HCT116 (cell line): Measurements from ENCODE around the gene BEX4. TPM values are rescaled to one million over a fixed set of nuclear protein-coding genes. Genes with fewer than 3 reads are reported as not detected.

Source experiments
- ATAC-seq: fragments of 200-7000 bp; cut with Tn5 transposase; 2 replicates; pipeline ENCODE4 v1.9.1; 2020; ENCODE audit warnings: mild to moderate bottlenecking, moderate library complexity
- BruUV-seq: library from RNA; stranded (reverse); fragments of 400-500 nt; replicated peaks from 2 replicates; lab custom pipeline; 2021; lab: Mats Ljungman, UMichigan
- CTCF ChIA-PET: fragments of 300-600 bp; sonication (Branson Sonifier 250); formaldehyde crosslinking; loops from one replicate; lab custom pipeline; 2021; ENCODE audit warnings: antibody characterized with exemption; lab: Charles Lee
- POLR2A ChIA-PET: fragments of 300-600, 350-600 bp; sonication (Branson Sonifier 250); formaldehyde crosslinking; loops from one replicate; lab custom pipeline; 2021; ENCODE audit warnings: antibody characterized with exemption; lab: Charles Lee
- RAD21 ChIA-PET, 2 experiments: fragments of 300-600 bp; sonication (Branson Sonifier 250); formaldehyde crosslinking; loops; one replicate each; lab custom pipeline; 2023; ENCODE audit warnings: low total read pairs in 2 of 2; ENCODE audit not compliant: uncharacterized antibody in 2 of 2, unreplicated experiment in 2 of 2, low non-redundant PET in 1 of 2; lab: Charles Lee
- DNase-seq: peaks from one replicate; pipeline ENCODE4 v3.0.0-alpha.2; 2010; ENCODE audit warnings: low read depth, low spot score
- H2AFZ ChIP-seq: fragments of 200-600 bp; shearing (Covaris generic), sonication (generic); 2 replicates; pipeline ENCODE4 v1.6.1; 2017; ENCODE audit warnings: low read depth, mixed run types, mixed read lengths, antibody characterized with exemption, low read length; ENCODE audit not compliant: poor library complexity, severe bottlenecking
- H3K27ac ChIP-seq: 2 replicates; pipeline ENCODE4 v1.5.1; 2012; ENCODE audit warnings: low read depth, low read length
- H3K27me3 ChIP-seq: fragments of 200-600 bp; sonication (generic); 2 replicates; pipeline ENCODE4 v1.6.1; 2016; ENCODE audit warnings: mixed run types, low read length, mixed read lengths; ENCODE audit not compliant: insufficient read depth
- H3K36me3 ChIP-seq, 2 experiments: fragments of 200-500 bp in 1 of 2; fragments of 200-600 bp in 1 of 2; sonication (Bioruptor generic) in 1 of 2; sonication (generic) in 1 of 2; 2 replicates each; pipeline versions ENCODE4 v1.5.1 to v1.6.1; 2014 to 2016; ENCODE audit warnings: low read length in 2 of 2, inconsistent platforms in 1 of 2, mixed read lengths in 1 of 2, mixed run types in 1 of 2; ENCODE audit not compliant: insufficient read depth in 2 of 2, control insufficient read depth in 1 of 2
- H3K4me1 ChIP-seq, 2 experiments: fragments of 200-600 bp in 1 of 2; sonication (generic) in 1 of 2; 2 replicates each; pipeline versions ENCODE4 v1.5.1 to v1.6.1; 2012 to 2017; ENCODE audit warnings: low read length in 2 of 2, inconsistent platforms in 1 of 2, mild to moderate bottlenecking in 1 of 2, mixed read lengths in 1 of 2, mixed run types in 1 of 2, moderate library complexity in 1 of 2; ENCODE audit not compliant: insufficient read depth in 2 of 2, control insufficient read depth in 1 of 2
- H3K4me2 ChIP-seq: fragments of 200-600 bp; sonication (generic); 2 replicates; pipeline ENCODE4 v1.6.1; 2017; ENCODE audit warnings: mixed run types, low read length, mixed read lengths
- H3K4me3 ChIP-seq, 2 experiments: fragments of 200-600 bp in 1 of 2; sonication (generic) in 1 of 2; replicated peaks in 1 of 2; 2 replicates each; pipeline ENCODE4 v1.5.1; 2011 to 2016; ENCODE audit warnings: low read length in 2 of 2, control low read depth in 1 of 2, low read depth in 1 of 2, mild to moderate bottlenecking in 1 of 2, mixed read lengths in 1 of 2, mixed run types in 1 of 2
- H3K79me2 ChIP-seq: fragments of 200-600 bp; sonication (generic); 2 replicates; pipeline ENCODE4 v1.6.1; 2017; ENCODE audit warnings: mild to moderate bottlenecking, mixed run types, low read length, moderate library complexity, mixed read lengths; ENCODE audit not compliant: insufficient read depth
- H3K9ac ChIP-seq: fragments of 200-600 bp; sonication (generic); 2 replicates; pipeline ENCODE4 v1.6.1; 2016; ENCODE audit warnings: low read length, mixed read lengths
- H3K9me2 ChIP-seq: fragments of 200-600 bp; sonication (generic), shearing (Covaris generic); 2 replicates; pipeline ENCODE4 v1.6.1; 2017; ENCODE audit warnings: mixed run types, mild to moderate bottlenecking, moderate library complexity; ENCODE audit not compliant: insufficient read depth
- H3K9me3 ChIP-seq, 2 experiments: fragments of 200-500 bp in 1 of 2; fragments of 200-600 bp in 1 of 2; sonication (Bioruptor generic) in 1 of 2; sonication (generic) in 1 of 2; 2 replicates each; pipeline ENCODE4 v1.6.1; 2014 to 2017; ENCODE audit warnings: low read length in 2 of 2, mixed read lengths in 2 of 2, inconsistent platforms in 1 of 2, low read depth in 1 of 2, mild to moderate bottlenecking in 1 of 2, mixed run types in 1 of 2, moderate library complexity in 1 of 2; ENCODE audit not compliant: control insufficient read depth in 1 of 2, insufficient read depth in 1 of 2
- H4K20me1 ChIP-seq: fragments of 200-600 bp; sonication (generic), shearing (Covaris generic); 2 replicates; pipeline ENCODE4 v1.6.1; 2017; ENCODE audit warnings: mixed run types, mild to moderate bottlenecking, moderate library complexity; ENCODE audit not compliant: insufficient read depth
- ATF3 ChIP-seq: IDR thresholded peaks from 2 replicates; pipeline ENCODE4 v1.6.1; 2012
- CBX3 ChIP-seq: IDR thresholded peaks from 2 replicates; pipeline ENCODE4 v1.6.1; 2012; ENCODE audit warnings: low read depth
- CEBPB ChIP-seq: IDR thresholded peaks from 2 replicates; pipeline ENCODE4 v1.6.1; 2012; ENCODE audit warnings: low read depth
- CTCF ChIP-seq, 3 experiments: fragments of 200-600 bp in 1 of 3; sonication (generic) in 1 of 3; IDR thresholded peaks in 2 of 3; conservative IDR thresholded peaks in 1 of 3; 2 replicates each; pipeline ENCODE4 v1.5.1; 2012 to 2017; ENCODE audit warnings: low read depth in 2 of 3, low read length in 2 of 3, antibody characterized with exemption in 1 of 3, borderline replicate concordance in 1 of 3, control low read depth in 1 of 3, mild to moderate bottlenecking in 1 of 3, mixed read lengths in 1 of 3, mixed run types in 1 of 3, moderate library complexity in 1 of 3; ENCODE audit not compliant: insufficient read depth in 1 of 3
- EGR1 ChIP-seq: IDR thresholded peaks from 2 replicates; pipeline ENCODE4 v1.6.1; 2012; ENCODE audit warnings: low read depth
- ELF1 ChIP-seq: IDR thresholded peaks from 2 replicates; pipeline ENCODE4 v1.6.1; 2012; ENCODE audit warnings: low read depth, borderline replicate concordance
- EZH2 ChIP-seq: fragments of 200-600 bp; sonication (generic); IDR thresholded peaks from 2 replicates; pipeline ENCODE4 v1.6.1; 2017; ENCODE audit warnings: antibody characterized with exemption, mixed run types
- EZH2phosphoT487 ChIP-seq: fragments of 200-600 bp; IDR thresholded peaks from 2 replicates; pipeline ENCODE4 v1.6.1; 2018; ENCODE audit warnings: antibody characterized with exemption, borderline replicate concordance
- FOSL1 ChIP-seq: IDR thresholded peaks from 2 replicates; pipeline ENCODE4 v1.6.1; 2012; ENCODE audit warnings: low read depth
- POLR2AphosphoS5 ChIP-seq: IDR thresholded peaks from 2 replicates; pipeline ENCODE4 v1.6.1; 2011; ENCODE audit warnings: mild to moderate bottlenecking, low read depth, low read length, moderate library complexity
- SIN3A ChIP-seq: IDR thresholded peaks from 2 replicates; pipeline ENCODE4 v1.6.1; 2012; ENCODE audit warnings: low read depth
- SP1 ChIP-seq: IDR thresholded peaks from 2 replicates; pipeline ENCODE4 v1.6.1; 2012; ENCODE audit warnings: low read depth
- SRF ChIP-seq: IDR thresholded peaks from 2 replicates; pipeline ENCODE4 v1.6.1; 2012; ENCODE audit warnings: low read depth
- TCF7L2 ChIP-seq: IDR thresholded peaks from 2 replicates; pipeline ENCODE4 v1.7.0; 2011; ENCODE audit warnings: borderline replicate concordance, inconsistent platforms; ENCODE audit not compliant: insufficient read depth, insufficient read length; ENCODE audit errors: extremely low read depth
- ZBTB33 ChIP-seq: IDR thresholded peaks from 2 replicates; pipeline ENCODE4 v1.6.1; 2011; ENCODE audit warnings: mild to moderate bottlenecking, low read length, moderate library complexity; ENCODE audit not compliant: insufficient replicate concordance; ENCODE audit errors: extremely low read depth
- ZFX ChIP-seq: fragments of 450-650 bp; IDR thresholded peaks from 2 replicates; pipeline ENCODE4 v1.6.1; 2017
- ZNF274 ChIP-seq: fragments of 200-500 bp; sonication (Bioruptor generic); IDR thresholded peaks from 2 replicates; pipeline ENCODE4 v1.6.1; 2014; ENCODE audit warnings: mild to moderate bottlenecking, low read depth, low read length, inconsistent platforms
- intact Hi-C: fragments of 100-400 bp; cut with micrococcal nuclease; formaldehyde crosslinking; loops from 2 replicates; pipeline ENCODE4 v1.10.0; 2022
- total RNA-seq: library from RNA; stranded (reverse); gene quantifications from one replicate; pipeline ENCODE4 v1.2.1, GENCODE V29; 2021; ENCODE audit not compliant: unreplicated experiment

BEX4 gene
- total RNA-seq, 1 experiment from 2014 or later: 0.91 TPM

GRCh38 chrX:103170216-103170615 lies 44.7 kb upstream of the BEX4 start:
- intact Hi-C loops: loop anchor here (10.0 kb wide), 1 partner anchor 335 kb away; no protein-coding TSS in a partner anchor
- Histone ChIP-seq H3K9ac (no peak overlapping the region), H3K4me1 (peaks cover 0 to 6% of the 10 kb centered on the region in 2 experiments; a peak in 2 of 4 replicates), H3K36me3 (no peaks in the 10 kb centered on the region), H4K20me1 (no peaks in the 10 kb centered on the region), H3K9me3 (no peaks in the 10 kb centered on the region), H3K79me2 (no peaks in the 10 kb centered on the region), H3K27me3 (no peaks in the 10 kb centered on the region), H3K4me3 (no peak overlapping the region), H3K27ac (no peak overlapping the region), H2AFZ (no peak overlapping the region), H3K9me2 (no peaks in the 10 kb centered on the region), H3K4me2 (peak overlapping the region; percentile 36)
- POLR2A ChIA-PET: no interaction called here
- BruUV-seq: no TSS peak
- ATAC-seq (peak; percentile 64), DNase-seq (no peak)
- RAD21 ChIA-PET: no interaction called here
- peak; percentile 18; the same call in 1 of the 2 replicates for TF ChIP-seq FOSL1
- TF ChIP-seq SP1: 0 out of 2 replicates have a peak, but pooled peaks have one; percentile 13
- TF ChIP-seq CBX3: no peak
- CTCF ChIA-PET: interaction anchor here (1.1 kb wide), 1 partner anchor 219 kb away, joined by 4 read pairs; no protein-coding TSS in a partner anchor

DNA sequence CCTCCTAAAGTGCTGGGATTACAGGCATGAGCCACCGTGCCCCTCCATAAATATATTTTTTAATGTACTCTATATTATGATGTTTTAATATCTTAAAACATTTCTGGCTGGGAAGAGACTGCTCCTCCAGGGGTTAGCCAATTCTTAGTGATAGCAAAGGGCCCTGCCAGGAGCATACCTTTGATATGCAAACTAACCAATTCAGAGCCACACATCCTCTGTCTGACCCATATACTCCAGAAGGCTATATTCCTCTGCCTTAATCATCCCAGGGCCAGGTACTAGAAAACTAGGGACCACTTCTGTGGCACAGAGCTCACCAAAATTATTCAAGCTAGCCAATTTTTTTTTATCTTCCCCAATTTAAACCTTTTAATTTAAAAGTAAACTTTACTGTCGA lies 43.6 kb upstream of the BEX4 start:
- Histone ChIP-seq H2AFZ (no peak overlapping the region), H3K9me3 (no peaks in the 10 kb centered on the region), H3K27ac (no peak overlapping the region), H3K4me1 (peaks cover 0 to 9% of the 10 kb centered on the region in 2 experiments; a peak in 2 of 4 replicates), H3K79me2 (no peaks in the 10 kb centered on the region), H3K9ac (no peak overlapping the region), H3K4me3 (no peak overlapping the region), H4K20me1 (no peaks in the 10 kb centered on the region), H3K36me3 (no peaks in the 10 kb centered on the region), H3K4me2 (no peak overlapping the region), H3K27me3 (no peaks in the 10 kb centered on the region), H3K9me2 (no peaks in the 10 kb centered on the region)
- CTCF ChIA-PET: no interaction called here
- DNase-seq (no peak), ATAC-seq (no peak)
- RAD21 ChIA-PET: no interaction called here
- POLR2A ChIA-PET: no interaction called here
- intact Hi-C loops: loop anchor here (10.0 kb wide), 1 partner anchor 337 kb away; no protein-coding TSS in a partner anchor
- no TSS peak for BruUV-seq
- TF ChIP-seq TCF7L2 (no peak), EGR1 (no peak), ATF3 (no peak), ZFX (no peak), ZBTB33 (no peak), EZH2 (no peak), CTCF (IDR thresholded peaks at IDR 0.05 in 2 of 3, conservative IDR thresholded peaks at IDR 0.05 in 1 of 3; ENCODE audit: borderline replicate concordance in 1 of 3, insufficient read depth in 1 of 3, low read depth in 2 of 3, low read length in 2 of 3) (no peak), EZH2phosphoT487 (no peak), CEBPB (no peak), ELF1 (no peak), SIN3A (no peak), ZNF274 (no peak), SRF (no peak), POLR2AphosphoS5 (no peak), FOSL1 (no peak)
